Stomach (tissue), 9 donors: ENCODE measurements around the gene PHF2. TPM values are rescaled to one million over a fixed set of nuclear protein-coding genes. Genes with fewer than 3 reads are reported as not detected.

Experiments
- DNase-seq, 2 donors: peaks; one replicate each; pipeline versions ENCODE4 v3.0.0 to v3.0.0-alpha.2; 2013 to 2019
- H3K27ac ChIP-seq, 5 donors: fragments of 200-600 bp in 4 of 5; sonication (generic) in 4 of 5; one replicate each; pipeline ENCODE4 v1.5.1; 2013 to 2019; ENCODE audit warnings: mild to moderate bottlenecking in 1 of 5, moderate library complexity in 1 of 5
- H3K27me3 ChIP-seq, 3 donors: fragments of 200-600 bp; sonication (generic); one replicate each; pipeline ENCODE4 v1.5.1; 2017 to 2019; ENCODE audit warnings: mixed run types in 1 of 3
- H3K36me3 ChIP-seq, 4 donors: fragments of 200-600 bp; sonication (generic); 1 replicate in 3 of 4; 2 replicates in 1 of 4; pipeline ENCODE4 v1.5.1; 2016 to 2019
- H3K4me1 ChIP-seq, 4 donors: fragments of 200-600 bp; sonication (generic); one replicate each; pipeline ENCODE4 v1.5.1; 2016 to 2019
- H3K4me3 ChIP-seq, 4 donors: fragments of 200-600 bp; sonication (generic) in 3 of 4; one replicate each; pipeline ENCODE4 v1.5.1; 2016 to 2019; ENCODE audit warnings: mild to moderate bottlenecking in 1 of 4
- H3K9me3 ChIP-seq, 4 donors: fragments of 200-600 bp; sonication (generic); one replicate each; pipeline ENCODE4 v1.5.1; 2016 to 2019
- EP300 ChIP-seq: sonication (generic); formaldehyde crosslinking; IDR thresholded peaks from one replicate; pipeline ENCODE4 v1.6.1; 2017; ENCODE audit warnings: antibody characterized with exemption
- POLR2A ChIP-seq, 4 donors: fragments of 450-650 bp; IDR thresholded peaks; one replicate each; pipeline ENCODE4 v1.6.1; 2016; ENCODE audit warnings: antibody characterized with exemption in 4 of 4, control low read depth in 2 of 4, mild to moderate bottlenecking in 1 of 4, moderate library complexity in 1 of 4
- POLR2AphosphoS5 ChIP-seq, 3 donors: sonication (generic); formaldehyde crosslinking; IDR thresholded peaks; one replicate each; pipeline ENCODE4 v1.6.1; 2016; ENCODE audit warnings: antibody characterized with exemption in 3 of 3
- WGBS, 5 donors: extraction: QIAGEN DNeasy Blood & Tissue Kit in 3 of 5; methylation state at CpG; one replicate each; pipeline versions ENCODE4 v1.1.5 to v1.1.7; 2013 to 2018; 5-methylcytosine and 5-hydroxymethylcytosine counted together
- intact Hi-C: fragments of 100-400 bp; cut with DNase I; formaldehyde crosslinking; loops from one replicate; pipeline ENCODE4 v1.15.1; 2023; ENCODE audit warnings: low total_unique reads
- polyA plus RNA-seq, 3 donors: library from polyadenylated mRNA; stranded (reverse); fragments of 200-250 nt; gene quantifications; one replicate each; pipeline ENCODE4 v1.2.3, GENCODE V29; 2013
- total RNA-seq, 5 donors: library from RNA; depleted of rRNA; stranded (reverse); fragments of >200 nt; gene quantifications; one replicate each; pipeline versions ENCODE4 v1.1.0 to v1.2.3, GENCODE V29; 2014 to 2016
- TF ChIP-seq, protein P1 (sequence below), 7 experiments: fragments of 450-650 bp in 4 of 7; fragments of 200-600 bp in 3 of 7; sonication (generic) in 3 of 7; IDR thresholded peaks; one replicate each; pipeline ENCODE4 v1.5.1; 2016 to 2019; ENCODE audit warnings: antibody characterized with exemption in 7 of 7, control low read depth in 2 of 7, mild to moderate bottlenecking in 1 of 7
- donor health status: healthy with polysubstance abuse.
- donor health status: Bipolar disorder and iron deficiency.
- donor health status: healthy.

PHF2 gene
- total and polyA plus RNA-seq, 8 donors: 14.2 to 58.0 (median 19.5) TPM

DNA sequence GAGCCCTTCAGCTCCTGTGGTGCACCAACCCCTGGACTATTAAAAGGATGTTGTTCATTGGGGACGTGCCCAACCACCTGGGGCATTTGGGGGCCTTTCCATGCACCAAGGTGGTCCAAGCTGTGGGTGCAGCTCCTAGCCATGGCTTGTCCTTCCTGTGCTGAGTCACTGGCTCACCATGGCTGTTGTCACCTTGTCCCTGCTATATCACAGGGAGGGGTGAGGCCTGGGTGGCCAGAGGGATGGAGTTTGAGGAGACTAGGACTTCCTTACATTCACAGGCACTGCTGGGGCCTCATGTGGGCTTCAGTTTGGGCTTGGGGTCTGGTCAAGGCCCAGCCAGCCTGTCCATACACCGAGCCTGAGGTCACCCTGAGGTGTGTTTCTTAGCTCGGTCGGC is 45.5 kb downstream of the PHF2 start:
- TF ChIP-seq, protein P1, sequence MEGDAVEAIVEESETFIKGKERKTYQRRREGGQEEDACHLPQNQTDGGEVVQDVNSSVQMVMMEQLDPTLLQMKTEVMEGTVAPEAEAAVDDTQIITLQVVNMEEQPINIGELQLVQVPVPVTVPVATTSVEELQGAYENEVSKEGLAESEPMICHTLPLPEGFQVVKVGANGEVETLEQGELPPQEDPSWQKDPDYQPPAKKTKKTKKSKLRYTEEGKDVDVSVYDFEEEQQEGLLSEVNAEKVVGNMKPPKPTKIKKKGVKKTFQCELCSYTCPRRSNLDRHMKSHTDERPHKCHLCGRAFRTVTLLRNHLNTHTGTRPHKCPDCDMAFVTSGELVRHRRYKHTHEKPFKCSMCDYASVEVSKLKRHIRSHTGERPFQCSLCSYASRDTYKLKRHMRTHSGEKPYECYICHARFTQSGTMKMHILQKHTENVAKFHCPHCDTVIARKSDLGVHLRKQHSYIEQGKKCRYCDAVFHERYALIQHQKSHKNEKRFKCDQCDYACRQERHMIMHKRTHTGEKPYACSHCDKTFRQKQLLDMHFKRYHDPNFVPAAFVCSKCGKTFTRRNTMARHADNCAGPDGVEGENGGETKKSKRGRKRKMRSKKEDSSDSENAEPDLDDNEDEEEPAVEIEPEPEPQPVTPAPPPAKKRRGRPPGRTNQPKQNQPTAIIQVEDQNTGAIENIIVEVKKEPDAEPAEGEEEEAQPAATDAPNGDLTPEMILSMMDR (IDR thresholded peaks at IDR 0.05): no peak
- TF ChIP-seq POLR2AphosphoS5 (IDR thresholded peaks at IDR 0.05) (no peak), EP300 (no peak), POLR2A (IDR thresholded peaks at IDR 0.05) (no peak)
- DNase-seq: no peak

DNA sequence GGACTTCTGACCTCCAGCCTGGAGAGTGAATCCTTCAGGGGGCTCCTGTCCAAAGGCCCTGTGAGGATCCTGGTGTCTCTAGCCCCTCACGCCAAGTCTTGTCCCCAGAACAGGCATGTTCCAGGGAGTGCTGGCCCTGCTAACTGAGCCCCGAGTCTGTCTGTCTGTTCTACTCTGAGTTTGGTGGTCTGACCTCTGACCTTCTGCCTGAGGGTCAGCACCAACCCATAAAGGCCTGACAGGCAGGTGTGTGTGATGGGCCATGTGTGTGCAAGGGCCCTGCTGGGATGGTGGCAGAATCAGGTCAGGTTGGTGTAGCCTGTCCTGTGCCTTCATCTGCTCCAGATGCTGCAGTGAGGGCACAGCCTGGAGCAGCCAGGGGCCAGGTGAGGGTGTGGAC is 46.3 kb downstream of the PHF2 start:
- no peak overlapping the region for H3K4me3 ChIP-seq
- H3K27ac ChIP-seq: no peak overlapping the region
- H3K9me3 ChIP-seq: peaks cover 0 to 6% (median 3%) of the 10 kb centered on the region in 4 donors
- TF ChIP-seq POLR2A (IDR thresholded peaks at IDR 0.05) (no peak), POLR2AphosphoS5 (IDR thresholded peaks at IDR 0.05) (no peak), EP300 (no peak)
- TF ChIP-seq, protein P1 (IDR thresholded peaks at IDR 0.05): no peak
- H3K36me3 ChIP-seq: peaks cover 0 to 5% (median 2%) of the 10 kb centered on the region in 4 donors
- intact Hi-C loops: no loop called here
- H3K27me3 ChIP-seq: no peaks in the 10 kb centered on the region
- DNase-seq: no peak
- H3K4me1 ChIP-seq: peaks cover 21 to 50% (median 34%) of the 10 kb centered on the region in 4 donors
- WGBS, 5 donors: 80 to 100% (median 94%) methylated on average over 1 to 2 of the region's 2 CpGs

More for the DNA sequence above, 45.5 kb downstream of the PHF2 start:
- H3K9me3 ChIP-seq: no peaks in the 10 kb centered on the region
- peaks cover 0 to 6% (median 2%) of the 10 kb centered on the region in 4 donors for H3K36me3 ChIP-seq
- peaks cover 21 to 57% (median 37%) of the 10 kb centered on the region in 4 donors for H3K4me1 ChIP-seq
- no peak overlapping the region for H3K27ac ChIP-seq
- H3K4me3 ChIP-seq: no peak overlapping the region
- 90 to 100% (median 98%) methylated on average over 2 to 4 of the region's 4 CpGs for WGBS, 5 donors
- no peaks in the 10 kb centered on the region for H3K27me3 ChIP-seq
- intact Hi-C loops: no loop called here

DNA sequence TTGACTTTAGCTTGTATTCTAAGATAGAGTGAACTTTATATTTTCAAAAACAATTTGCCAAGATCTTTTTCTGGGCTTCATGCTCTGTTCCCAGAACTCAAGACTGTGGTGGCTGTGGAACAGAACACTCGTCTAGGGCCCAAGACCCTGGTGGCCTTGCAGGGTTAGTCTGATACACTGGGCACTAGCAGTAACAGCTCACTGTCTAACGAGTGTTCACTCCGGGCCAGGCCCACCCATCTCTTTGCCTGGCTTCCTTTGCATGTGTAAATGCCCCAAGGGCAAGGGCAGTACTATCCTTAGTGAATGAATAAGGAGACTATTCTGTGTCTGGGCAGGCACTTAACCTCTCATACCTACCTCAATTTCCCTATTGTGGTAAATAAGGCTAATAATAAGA is 47.4 kb downstream of the PHF2 start:
- TF ChIP-seq POLR2AphosphoS5 (IDR thresholded peaks at IDR 0.05) (no peak), POLR2A (IDR thresholded peaks at IDR 0.05) (no peak), EP300 (no peak)
- TF ChIP-seq, protein P1 (IDR thresholded peaks at IDR 0.05): no peak

DNA sequence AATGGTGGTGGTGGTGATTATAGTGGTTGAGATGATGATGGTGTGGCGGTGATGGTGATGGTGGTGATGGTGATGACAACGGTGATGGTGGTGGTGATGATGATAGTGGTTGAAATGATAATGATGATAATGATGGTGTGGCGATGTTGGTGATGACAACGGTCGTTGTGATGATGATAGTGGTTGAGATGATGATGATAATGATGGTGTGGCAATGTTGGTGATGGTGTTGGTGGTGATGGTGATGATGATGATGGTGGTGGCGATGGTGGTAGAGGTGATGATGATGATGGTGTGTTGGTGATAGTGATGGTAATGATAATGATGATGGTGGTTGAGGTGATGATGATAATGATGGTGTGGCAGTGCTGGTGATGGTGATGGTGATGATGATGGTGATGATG is 48.0 kb downstream of the PHF2 start:
- Histone ChIP-seq H3K4me1 (peaks cover 18 to 40% (median 28%) of the 10 kb centered on the region in 4 donors), H3K9me3 (peaks cover 4 to 11% (median 9%) of the 10 kb centered on the region in 4 donors), H3K36me3 (peaks cover 0 to under 1% (median 0%) of the 10 kb centered on the region in 4 donors), H3K27ac (no peak overlapping the region), H3K27me3 (no peaks in the 10 kb centered on the region), H3K4me3 (no peak overlapping the region)
- TF ChIP-seq POLR2AphosphoS5 (IDR thresholded peaks at IDR 0.05) (no peak), POLR2A (IDR thresholded peaks at IDR 0.05) (no peak), EP300 (no peak)
- TF ChIP-seq, protein P1 (IDR thresholded peaks at IDR 0.05): no peak
- 71 to 94% (median 90%) methylated on average over 6 of the region's 6 CpGs for WGBS, 5 donors
- DNase-seq: no peak
- intact Hi-C loops: no loop called here

More for the DNA sequence above, 47.4 kb downstream of the PHF2 start:
- Histone ChIP-seq H3K27ac (no peak overlapping the region), H3K9me3 (peaks cover 4 to 11% (median 9%) of the 10 kb centered on the region in 4 donors), H3K36me3 (no peaks in the 10 kb centered on the region), H3K4me1 (peaks cover 21 to 45% (median 31%) of the 10 kb centered on the region in 4 donors), H3K27me3 (no peaks in the 10 kb centered on the region), H3K4me3 (no peak overlapping the region)
- WGBS, 5 donors: 79 to 87% (median 86%) methylated on average over 3 of the region's 3 CpGs
- intact Hi-C loops: no loop called here
- DNase-seq: no peak
